GM12801 (cell line): ENCODE measurements around the gene ZBTB20.

Experiments
- TF ChIP-seq, protein P1 (sequence below): IDR thresholded peaks from one replicate; pipeline ENCODE4 v1.5.1; 2011; ENCODE audit warnings: control low read depth; ENCODE audit not compliant: insufficient read length; ENCODE audit errors: extremely low read depth

ZBTB20 gene

DNA sequence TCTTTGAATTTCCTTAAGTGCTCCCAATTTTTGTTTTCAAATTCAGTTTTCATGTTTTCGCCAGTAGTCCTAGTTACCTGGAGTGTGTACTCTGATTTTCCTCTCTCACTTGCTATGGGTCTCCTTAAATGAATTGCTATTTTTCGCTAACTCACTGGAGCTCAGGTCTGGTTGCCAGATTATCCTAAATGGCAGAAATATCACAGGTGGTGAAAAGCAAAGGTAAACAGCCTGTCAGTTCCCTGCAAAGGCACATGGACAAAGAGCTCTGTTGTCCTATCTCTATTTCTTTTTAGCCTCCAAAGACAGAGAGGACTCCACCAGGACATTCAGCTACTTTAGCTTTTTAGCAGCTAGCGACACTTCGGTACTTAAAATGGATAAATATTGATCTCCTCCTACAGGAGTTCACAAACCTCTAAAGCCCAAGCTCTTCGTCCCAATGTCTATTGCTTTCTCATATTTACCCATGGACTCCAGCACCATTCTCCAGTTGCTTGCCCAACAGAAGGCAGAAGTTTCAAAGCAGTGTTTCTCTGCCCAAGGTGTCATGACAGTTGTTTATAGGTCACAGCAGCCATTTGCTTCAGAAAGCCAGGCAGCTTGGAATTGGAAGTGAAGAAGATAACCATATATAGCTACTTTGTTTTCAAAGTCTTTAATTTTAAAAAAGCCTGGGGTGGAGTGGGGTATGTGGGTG lies 12.3 kb downstream of the ZBTB20 start:
- TF ChIP-seq, protein P1, sequence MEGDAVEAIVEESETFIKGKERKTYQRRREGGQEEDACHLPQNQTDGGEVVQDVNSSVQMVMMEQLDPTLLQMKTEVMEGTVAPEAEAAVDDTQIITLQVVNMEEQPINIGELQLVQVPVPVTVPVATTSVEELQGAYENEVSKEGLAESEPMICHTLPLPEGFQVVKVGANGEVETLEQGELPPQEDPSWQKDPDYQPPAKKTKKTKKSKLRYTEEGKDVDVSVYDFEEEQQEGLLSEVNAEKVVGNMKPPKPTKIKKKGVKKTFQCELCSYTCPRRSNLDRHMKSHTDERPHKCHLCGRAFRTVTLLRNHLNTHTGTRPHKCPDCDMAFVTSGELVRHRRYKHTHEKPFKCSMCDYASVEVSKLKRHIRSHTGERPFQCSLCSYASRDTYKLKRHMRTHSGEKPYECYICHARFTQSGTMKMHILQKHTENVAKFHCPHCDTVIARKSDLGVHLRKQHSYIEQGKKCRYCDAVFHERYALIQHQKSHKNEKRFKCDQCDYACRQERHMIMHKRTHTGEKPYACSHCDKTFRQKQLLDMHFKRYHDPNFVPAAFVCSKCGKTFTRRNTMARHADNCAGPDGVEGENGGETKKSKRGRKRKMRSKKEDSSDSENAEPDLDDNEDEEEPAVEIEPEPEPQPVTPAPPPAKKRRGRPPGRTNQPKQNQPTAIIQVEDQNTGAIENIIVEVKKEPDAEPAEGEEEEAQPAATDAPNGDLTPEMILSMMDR: no peak

DNA sequence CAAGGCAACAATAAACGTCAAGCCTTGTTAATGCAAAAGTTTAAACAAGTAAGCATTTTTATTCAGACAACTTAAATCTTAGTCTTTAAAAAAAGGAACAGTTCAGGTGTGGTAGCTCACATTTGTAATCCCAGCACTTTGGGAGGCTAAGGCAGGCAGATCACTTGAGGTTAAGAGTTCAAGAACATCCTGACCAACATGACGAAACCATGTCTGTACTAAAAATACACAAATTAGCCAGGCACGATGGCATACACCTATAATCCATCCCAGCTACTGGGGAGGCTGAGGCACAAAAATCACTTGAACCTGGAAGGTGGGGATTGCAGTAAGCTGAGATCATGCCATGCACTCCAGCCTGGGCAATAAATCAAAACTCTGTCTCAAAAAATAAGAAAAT lies 19.9 kb downstream of the ZBTB20 start:
- TF ChIP-seq, protein P1: no peak

DNA sequence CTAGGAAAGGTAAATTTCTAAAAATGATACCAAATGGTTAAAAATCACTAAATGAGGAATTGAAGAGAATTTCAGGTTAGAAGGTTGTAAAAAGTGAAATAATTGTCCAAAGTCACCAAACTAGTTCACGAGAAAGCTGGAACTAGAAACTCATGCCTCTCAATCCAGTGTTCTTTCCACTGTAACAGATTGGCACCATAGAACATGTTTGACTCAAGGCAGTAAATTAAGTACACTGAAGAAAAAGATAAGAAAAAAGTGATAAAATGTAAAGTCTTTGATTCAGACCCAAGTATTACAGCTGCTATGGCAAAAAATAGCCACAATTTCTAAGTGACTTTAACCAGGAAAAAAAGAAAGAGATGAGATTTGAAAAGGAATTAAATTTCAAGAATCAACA lies 26.5 kb downstream of the ZBTB20 start:
- TF ChIP-seq, protein P1: no peak

DNA sequence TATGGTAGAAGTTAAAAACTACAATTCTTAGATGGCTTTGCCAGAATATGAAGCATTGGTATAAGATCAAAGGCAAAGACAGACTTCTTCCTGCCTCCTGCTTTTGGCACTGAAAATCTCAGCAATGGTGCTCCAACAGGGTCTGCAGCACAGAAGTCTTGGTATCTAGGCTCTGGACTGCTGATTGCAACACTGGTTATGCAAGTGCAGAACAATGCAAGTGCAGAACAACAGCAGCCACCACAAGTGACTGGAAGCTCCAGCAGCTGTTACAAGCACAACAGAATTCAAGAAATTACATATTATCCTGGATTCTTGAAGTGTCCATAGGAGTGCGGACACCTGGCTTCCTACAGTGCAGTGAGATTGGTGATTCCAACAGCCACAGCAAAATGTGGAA lies 33.7 kb downstream of the ZBTB20 start:
- TF ChIP-seq, protein P1: no peak

DNA sequence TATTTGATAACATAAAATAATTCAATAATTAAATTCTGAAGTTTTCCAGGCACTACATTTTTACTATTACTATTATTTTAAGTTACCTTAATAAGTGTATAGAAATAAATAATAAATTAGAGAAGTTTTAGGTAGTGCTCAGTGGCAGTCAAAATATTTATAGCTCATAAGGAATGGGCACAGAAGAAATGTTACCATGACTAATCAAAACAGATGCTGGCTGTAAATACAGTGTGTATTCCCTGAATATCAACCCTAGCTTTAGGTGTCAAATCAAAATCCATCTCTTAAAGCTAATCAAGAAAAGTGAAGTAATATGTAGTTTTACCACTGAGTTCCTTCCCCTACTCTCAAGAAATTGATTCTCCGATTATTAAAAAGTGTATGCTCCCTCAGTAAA lies 35.5 kb downstream of the ZBTB20 start:
- TF ChIP-seq, protein P1: no peak

DNA sequence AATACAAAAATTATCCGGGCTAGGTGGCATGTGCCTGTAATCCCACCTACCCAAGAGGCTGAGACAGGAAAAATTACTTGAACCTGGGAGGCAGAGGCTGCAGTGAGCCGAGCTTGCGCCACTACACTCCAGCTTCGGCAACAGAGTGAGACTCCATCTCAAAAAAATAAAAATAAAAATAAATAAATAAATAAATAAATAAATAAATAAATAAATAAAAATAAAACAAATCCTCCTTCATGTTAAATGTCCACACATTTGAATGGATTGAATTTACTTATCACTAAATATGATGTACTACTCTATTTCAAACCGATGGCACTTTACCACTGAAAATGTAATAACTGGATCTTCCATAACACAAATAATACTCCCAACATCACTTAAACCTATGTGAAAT lies 36.3 kb downstream of the ZBTB20 start:
- TF ChIP-seq, protein P1: no peak

DNA sequence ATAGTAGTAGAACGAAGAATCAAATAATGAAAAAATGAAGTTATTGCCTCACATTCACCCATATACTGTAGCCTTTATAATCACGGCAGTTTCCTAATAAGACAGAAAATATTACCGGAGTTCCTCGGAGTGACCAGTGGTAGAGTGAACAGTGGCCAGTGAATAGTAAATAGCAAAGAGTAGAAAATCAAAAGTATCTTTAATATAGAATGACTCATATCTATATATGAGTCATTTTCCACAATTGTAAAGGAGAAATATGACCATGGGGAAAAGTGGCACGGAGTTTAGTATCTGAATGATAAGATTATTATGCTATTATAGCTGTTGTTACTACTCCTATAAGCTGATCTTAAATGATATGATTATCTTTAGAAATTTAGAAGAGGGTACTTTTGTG lies 38.5 kb downstream of the ZBTB20 start:
- TF ChIP-seq, protein P1: no peak
